Measurements from ENCODE around the gene ROR2. TPM values are rescaled to one million over a fixed set of nuclear protein-coding genes. Genes with fewer than 3 reads are reported as not detected.

ROR2 gene
- total and polyA plus RNA-seq, 4 donors, result 1.6 to 5.8 TPM; not detected in 2

GRCh38 chr9:91852801-91853347 lies 97.2 kb downstream of the ROR2 start:
- intact Hi-C loops (cut with DNase I), result no loop called here
- H3K4me3 ChIP-seq (ENCODE audit: low read length in 2 of 2), result no peak overlapping the region
- no peak for DNase-seq
- no peak for ATAC-seq (ENCODE audit: low FRiP score)
- no peaks in the 10 kb centered on the region for H3K4me1 ChIP-seq (ENCODE audit: control insufficient read depth in 1 of 2, insufficient read depth in 2 of 2, low read length in 2 of 2)
- no peaks in the 10 kb centered on the region for H3K36me3 ChIP-seq (ENCODE audit: control insufficient read depth in 1 of 2, insufficient read depth in 2 of 2, low read length in 1 of 2)
- 88 to 90% methylated on average over 18 of the region's 18 CpGs for WGBS, 2 donors
- no peaks in the 10 kb centered on the region for H3K27me3 ChIP-seq (ENCODE audit: control insufficient read depth in 1 of 2, insufficient read depth in 2 of 2, low read length in 1 of 2)
- H3K27ac ChIP-seq (ENCODE audit: low read depth in 1 of 2, low read length in 2 of 2), result no peak overlapping the region
- H3K9me3 ChIP-seq (ENCODE audit: control insufficient read depth, low read length), result no peaks in the 10 kb centered on the region

- 95 to 96% methylated on average over 3 of the region's 3 CpGs for WGBS, 2 donors
- ATAC-seq (ENCODE audit: low FRiP score) (no peak), DNase-seq (no peak)
- Histone ChIP-seq H3K9me3 (ENCODE audit: control insufficient read depth, low read length) (no peaks in the 10 kb centered on the region), H3K4me1 (ENCODE audit: control insufficient read depth in 1 of 2, insufficient read depth in 2 of 2, low read length in 2 of 2) (no peaks in the 10 kb centered on the region), H3K27me3 (ENCODE audit: control insufficient read depth in 1 of 2, insufficient read depth in 2 of 2, low read length in 1 of 2) (no peaks in the 10 kb centered on the region), H3K36me3 (ENCODE audit: control insufficient read depth in 1 of 2, insufficient read depth in 2 of 2, low read length in 1 of 2) (no peaks in the 10 kb centered on the region), H3K27ac (ENCODE audit: low read depth in 1 of 2, low read length in 2 of 2) (no peak overlapping the region), H3K4me3 (ENCODE audit: low read length in 2 of 2) (no peak overlapping the region)
- intact Hi-C loops (cut with DNase I), result no loop called here
Observed at GRCh38 chr9:91849694-91850093, 100.3 kb downstream of the ROR2 start.

GRCh38 chr9:91848146-91848545 lies 101.9 kb downstream of the ROR2 start:
- no peak overlapping the region for H3K4me3 ChIP-seq (ENCODE audit: low read length in 2 of 2)
- DNase-seq (no peak), ATAC-seq (ENCODE audit: low FRiP score) (no peak)
- no peaks in the 10 kb centered on the region for H3K36me3 ChIP-seq (ENCODE audit: control insufficient read depth in 1 of 2, insufficient read depth in 2 of 2, low read length in 1 of 2)
- H3K4me1 ChIP-seq (ENCODE audit: control insufficient read depth in 1 of 2, insufficient read depth in 2 of 2, low read length in 2 of 2), result no peaks in the 10 kb centered on the region
- 89 to 93% methylated on average over 6 of the region's 6 CpGs for WGBS, 2 donors
- no peaks in the 10 kb centered on the region for H3K9me3 ChIP-seq (ENCODE audit: control insufficient read depth, low read length)
- no peak overlapping the region for H3K27ac ChIP-seq (ENCODE audit: low read depth in 1 of 2, low read length in 2 of 2)
- intact Hi-C loops (cut with DNase I), result no loop called here
- H3K27me3 ChIP-seq (ENCODE audit: control insufficient read depth in 1 of 2, insufficient read depth in 2 of 2, low read length in 1 of 2), result no peaks in the 10 kb centered on the region

- WGBS, 2 donors, result 68 to 71% methylated on average over 13 of the region's 13 CpGs
- Histone ChIP-seq H3K9me3 (ENCODE audit: control insufficient read depth, low read length) (no peaks in the 10 kb centered on the region), H3K4me1 (ENCODE audit: control insufficient read depth in 1 of 2, insufficient read depth in 2 of 2, low read length in 2 of 2) (no peaks in the 10 kb centered on the region), H3K27ac (ENCODE audit: low read depth in 1 of 2, low read length in 2 of 2) (no peak overlapping the region), H3K36me3 (ENCODE audit: control insufficient read depth in 1 of 2, insufficient read depth in 2 of 2, low read length in 1 of 2) (no peaks in the 10 kb centered on the region), H3K27me3 (ENCODE audit: control insufficient read depth in 1 of 2, insufficient read depth in 2 of 2, low read length in 1 of 2) (no peaks in the 10 kb centered on the region), H3K4me3 (ENCODE audit: low read length in 2 of 2) (no peak overlapping the region)
- DNase-seq (no peak), ATAC-seq (ENCODE audit: low FRiP score) (no peak)
- intact Hi-C loops (cut with DNase I), result no loop called here
Observed at GRCh38 chr9:91847581-91848091, 102.4 kb downstream of the ROR2 start.

- no peak overlapping the region for H3K27ac ChIP-seq (ENCODE audit: low read depth in 1 of 2, low read length in 2 of 2)
- WGBS, 2 donors, result 95 to 98% methylated on average over 6 of the region's 6 CpGs
- no peaks in the 10 kb centered on the region for H3K4me1 ChIP-seq (ENCODE audit: control insufficient read depth in 1 of 2, insufficient read depth in 2 of 2, low read length in 2 of 2)
- ATAC-seq (ENCODE audit: low FRiP score), result no peak
- H3K9me3 ChIP-seq (ENCODE audit: control insufficient read depth, low read length), result no peaks in the 10 kb centered on the region
- H3K4me3 ChIP-seq (ENCODE audit: low read length in 2 of 2), result no peak overlapping the region
- H3K36me3 ChIP-seq (ENCODE audit: control insufficient read depth in 1 of 2, insufficient read depth in 2 of 2, low read length in 1 of 2), result no peaks in the 10 kb centered on the region
- DNase-seq, result no peak
- no peaks in the 10 kb centered on the region for H3K27me3 ChIP-seq (ENCODE audit: control insufficient read depth in 1 of 2, insufficient read depth in 2 of 2, low read length in 1 of 2)
- intact Hi-C loops (cut with DNase I), result no loop called here
Observed at GRCh38 chr9:91845879-91846278, 104.1 kb downstream of the ROR2 start.

- intact Hi-C loops (cut with DNase I), result no loop called here
- H3K36me3 ChIP-seq (ENCODE audit: control insufficient read depth in 1 of 2, insufficient read depth in 2 of 2, low read length in 1 of 2), result no peaks in the 10 kb centered on the region
- DNase-seq (no peak), ATAC-seq (ENCODE audit: low FRiP score) (no peak)
- no peak overlapping the region for H3K27ac ChIP-seq (ENCODE audit: low read depth in 1 of 2, low read length in 2 of 2)
- no peak overlapping the region for H3K4me3 ChIP-seq (ENCODE audit: low read length in 2 of 2)
- H3K27me3 ChIP-seq (ENCODE audit: control insufficient read depth in 1 of 2, insufficient read depth in 2 of 2, low read length in 1 of 2), result no peaks in the 10 kb centered on the region
- 70 to 77% methylated on average over 12 of the region's 12 CpGs for WGBS, 2 donors
- no peaks in the 10 kb centered on the region for H3K9me3 ChIP-seq (ENCODE audit: control insufficient read depth, low read length)
- no peaks in the 10 kb centered on the region for H3K4me1 ChIP-seq (ENCODE audit: control insufficient read depth in 1 of 2, insufficient read depth in 2 of 2, low read length in 2 of 2)
Observed at GRCh38 chr9:91844701-91845291, 105.2 kb downstream of the ROR2 start.

GRCh38 chr9:91844190-91844589 lies 105.8 kb downstream of the ROR2 start:
- WGBS, 2 donors, result 11 to 13% methylated on average over 13 of the region's 13 CpGs
- Histone ChIP-seq H3K36me3 (ENCODE audit: control insufficient read depth in 1 of 2, insufficient read depth in 2 of 2, low read length in 1 of 2) (no peaks in the 10 kb centered on the region), H3K4me1 (ENCODE audit: control insufficient read depth in 1 of 2, insufficient read depth in 2 of 2, low read length in 2 of 2) (no peaks in the 10 kb centered on the region), H3K27ac (ENCODE audit: low read depth in 1 of 2, low read length in 2 of 2) (no peak overlapping the region), H3K27me3 (ENCODE audit: control insufficient read depth in 1 of 2, insufficient read depth in 2 of 2, low read length in 1 of 2) (no peaks in the 10 kb centered on the region), H3K9me3 (ENCODE audit: control insufficient read depth, low read length) (no peaks in the 10 kb centered on the region), H3K4me3 (ENCODE audit: low read length in 2 of 2) (no peak overlapping the region)
- DNase-seq (peak in 1 of 2 donors; percentile 83), ATAC-seq (ENCODE audit: low FRiP score) (no peak)
- intact Hi-C loops (cut with DNase I), result no loop called here

GRCh38 chr9:91843623-91844148 lies 106.3 kb downstream of the ROR2 start:
- 8 to 9% methylated on average over 15 of the region's 15 CpGs for WGBS, 2 donors

GRCh38 chr9:91843093-91843492 lies 106.9 kb downstream of the ROR2 start:
- no peak overlapping the region for H3K27ac ChIP-seq (ENCODE audit: low read depth in 1 of 2, low read length in 2 of 2)
- DNase-seq, result no peak

More at GRCh38 chr9:91843623-91844148, 106.3 kb downstream of the ROR2 start:
- Histone ChIP-seq H3K4me3 (ENCODE audit: low read length in 2 of 2) (no peak overlapping the region), H3K4me1 (ENCODE audit: control insufficient read depth in 1 of 2, insufficient read depth in 2 of 2, low read length in 2 of 2) (no peaks in the 10 kb centered on the region), H3K27me3 (ENCODE audit: control insufficient read depth in 1 of 2, insufficient read depth in 2 of 2, low read length in 1 of 2) (no peaks in the 10 kb centered on the region), H3K27ac (ENCODE audit: low read depth in 1 of 2, low read length in 2 of 2) (no peak overlapping the region), H3K36me3 (ENCODE audit: control insufficient read depth in 1 of 2, insufficient read depth in 2 of 2, low read length in 1 of 2) (no peaks in the 10 kb centered on the region), H3K9me3 (ENCODE audit: control insufficient read depth, low read length) (no peaks in the 10 kb centered on the region)
- ATAC-seq (ENCODE audit: low FRiP score), result peak; percentile 29
- peak in 1 of 2 donors; percentile 60 for DNase-seq
- intact Hi-C loops (cut with DNase I), result no loop called here

More at GRCh38 chr9:91843093-91843492, 106.9 kb downstream of the ROR2 start:
- H3K36me3 ChIP-seq (ENCODE audit: control insufficient read depth in 1 of 2, insufficient read depth in 2 of 2, low read length in 1 of 2), result no peaks in the 10 kb centered on the region
- H3K4me1 ChIP-seq (ENCODE audit: control insufficient read depth in 1 of 2, insufficient read depth in 2 of 2, low read length in 2 of 2), result no peaks in the 10 kb centered on the region
- intact Hi-C loops (cut with DNase I), result no loop called here
- H3K9me3 ChIP-seq (ENCODE audit: control insufficient read depth, low read length), result no peaks in the 10 kb centered on the region
- no peak overlapping the region for H3K4me3 ChIP-seq (ENCODE audit: low read length in 2 of 2)
- no peak for ATAC-seq (ENCODE audit: low FRiP score)
- no peaks in the 10 kb centered on the region for H3K27me3 ChIP-seq (ENCODE audit: control insufficient read depth in 1 of 2, insufficient read depth in 2 of 2, low read length in 1 of 2)
- 86 to 90% methylated on average over 7 of the region's 7 CpGs for WGBS, 2 donors

Data from aorta (tissue), 5 donors.